Tibial nerve (tissue), 3 donors: Measurements from ENCODE around the gene STPG3.

Experiments
- EP300 ChIP-seq, 2 donors: sonication (generic); formaldehyde crosslinking; IDR thresholded peaks; one replicate each; pipeline ENCODE4 v1.6.1; 2017; ENCODE audit warnings: antibody characterized with exemption in 2 of 2, mild to moderate bottlenecking in 1 of 2
- POLR2A ChIP-seq, 2 donors: fragments of 450-650 bp; IDR thresholded peaks; one replicate each; pipeline ENCODE4 v1.6.1; 2017; ENCODE audit warnings: antibody characterized with exemption in 2 of 2, mild to moderate bottlenecking in 2 of 2, moderate library complexity in 2 of 2

DNA sequence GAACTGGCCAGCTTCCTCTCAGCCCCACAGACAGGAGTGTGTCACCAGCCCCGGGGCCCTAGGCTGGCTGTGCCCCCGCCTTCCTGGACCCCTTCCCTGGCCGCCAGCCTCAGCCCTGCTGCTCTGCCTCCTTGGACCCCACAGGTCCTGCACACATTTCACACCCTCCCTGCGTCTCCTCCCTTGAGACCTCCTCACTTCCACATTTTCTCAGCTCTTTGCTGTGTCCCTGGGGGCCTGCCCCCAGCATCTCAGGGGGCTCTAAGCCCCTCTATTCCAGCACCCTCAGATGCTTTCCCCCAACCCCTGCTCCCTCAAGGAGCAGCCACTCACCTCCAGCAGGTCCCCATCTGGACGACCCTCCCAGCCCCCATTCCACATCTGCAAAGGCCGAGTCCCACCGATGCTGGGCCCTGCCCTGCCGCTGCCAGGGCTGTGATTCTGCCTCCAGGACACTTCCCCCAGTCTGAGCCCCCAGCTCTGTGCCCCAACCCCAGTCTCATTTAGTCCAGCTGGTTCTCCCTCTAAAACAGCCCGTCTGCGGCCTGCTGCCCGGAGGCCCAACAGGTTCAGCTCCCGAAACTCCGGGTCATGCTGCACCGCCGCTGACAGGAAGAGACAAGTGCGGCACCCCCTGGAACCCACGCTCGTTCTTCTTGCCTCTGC lies 16.2 kb upstream of the STPG3 start:
- TF ChIP-seq EP300 (IDR thresholded peaks at IDR 0.05): no peak
- TF ChIP-seq POLR2A (IDR thresholded peaks at IDR 0.05): no peak
